K562 (cell line): ENCODE measurements around the gene OR6K3. TPM values are rescaled to one million over a fixed set of nuclear protein-coding genes. Genes with fewer than 3 reads are reported as not detected.
A peak's percentile ranks its signal among the peaks of the same experiment; 100 is the strongest.

Experiments used
- ARID1B ChIP-seq: fragments of 450-650 bp; IDR thresholded peaks from 2 replicates; pipeline ENCODE4 v1.6.1; 2016; ENCODE audit warnings: antibody characterized with exemption, mild to moderate bottlenecking, inconsistent platforms
- ATF6 ChIP-seq: sonication (generic); formaldehyde crosslinking; IDR thresholded peaks from 2 replicates; pipeline ENCODE4 v1.4.0; 2020; ENCODE audit warnings: mild to moderate bottlenecking, missing genetic modification reagents
- ATF7 ChIP-seq: fragments of 450-650 bp; IDR thresholded peaks from 2 replicates; pipeline ENCODE4 v1.7.1; 2014; ENCODE audit warnings: mild to moderate bottlenecking, moderate library complexity
- CEBPG ChIP-seq, 3 experiments: fragments of 200-800 bp in 1 of 3; sonication (Bioruptor generic) in 1 of 3; sonication (generic) in 1 of 3; formaldehyde crosslinking in 1 of 3; IDR thresholded peaks in 2 of 3; conservative IDR thresholded peaks in 1 of 3; 2 replicates each; pipeline versions ENCODE4 v1.6.1 to v1.8.0; 2016 to 2022; ENCODE audit warnings: missing compliant biosample characterization in 2 of 3, missing genetic modification characterization in 2 of 3, mild to moderate bottlenecking in 1 of 3, missing genetic modification reagents in 1 of 3
- CTBP1 ChIP-seq: fragments of 450-650 bp; IDR thresholded peaks from 2 replicates; pipeline ENCODE4 v1.6.1; 2016; ENCODE audit warnings: borderline replicate concordance
- DPF2 ChIP-seq: fragments of 450-650 bp; IDR thresholded peaks from 2 replicates; pipeline ENCODE4 v1.6.1; 2016
- EP300 ChIP-seq: IDR thresholded peaks from 2 replicates; pipeline ENCODE4 v1.6.1; 2012; ENCODE audit warnings: low read length, improper control_type of control experiment
- FOXJ2 ChIP-seq: fragments of 200-800 bp; sonication (Bioruptor generic); IDR thresholded peaks from 2 replicates; pipeline ENCODE4 v1.6.1; 2016; ENCODE audit warnings: missing genetic modification characterization, missing compliant biosample characterization
- HDAC2 ChIP-seq: fragments of 450-650 bp; IDR thresholded peaks from 2 replicates; pipeline ENCODE4 v1.6.1; 2016; ENCODE audit warnings: mild to moderate bottlenecking
- JUNB ChIP-seq: fragments of 450-650 bp; formaldehyde crosslinking; conservative IDR thresholded peaks from 2 replicates; pipeline ENCODE4 v1.4.0; 2020; ENCODE audit warnings: mild to moderate bottlenecking
- JUND ChIP-seq, 2 experiments: IDR thresholded peaks; 2 replicates in 1 of 2; 3 replicates in 1 of 2; pipeline ENCODE4 v1.6.1; 2011; ENCODE audit warnings: borderline replicate concordance in 2 of 2, low read depth in 2 of 2, low read length in 2 of 2, improper control_type of control experiment in 1 of 2, missing biosample characterization in 1 of 2, missing genetic modification characterization in 1 of 2, missing genetic modification reagents in 1 of 2
- LEF1 ChIP-seq: fragments of 450-650 bp; IDR thresholded peaks from 2 replicates; pipeline ENCODE4 v1.6.1; 2016; ENCODE audit warnings: mild to moderate bottlenecking
- RBM17 ChIP-seq: fragments of 200-400 bp; formaldehyde crosslinking; IDR thresholded peaks from 2 replicates; pipeline ENCODE4 v1.6.1; 2017; ENCODE audit warnings: low read depth, mild to moderate bottlenecking, low read length, borderline replicate concordance
- RCOR1 ChIP-seq, 2 experiments: IDR thresholded peaks; 2 replicates each; pipeline ENCODE4 v1.6.1; 2012; ENCODE audit warnings: low read depth in 2 of 2, low read length in 2 of 2, borderline replicate concordance in 1 of 2, improper control_type of control experiment in 1 of 2
- RREB1 ChIP-seq: fragments of 250-450 bp; sonication (Bioruptor Pico); IDR thresholded peaks from 2 replicates; pipeline ENCODE4 v1.4.0; 2020
- SMARCA4 ChIP-seq: fragments of 450-650 bp; IDR thresholded peaks from 2 replicates; pipeline ENCODE4 v1.6.1; 2016
- polyA plus RNA-seq, 8 experiments: library from polyadenylated mRNA; depleted of rRNA in 4 of 8; stranded (reverse) in 5 of 8; unstranded in 3 of 8; fragments of >200 nt; fragmentation: Nextera tagmentation in 2 of 8; fragmentation: Illumina TruSeq in 1 of 8; extraction: Ambion mirVana in 2 of 8; extraction: Trizol in 1 of 8; gene quantifications; 2 replicates each; pipeline versions ENCODE4 v1.2.1 to v1.2.3, GENCODE V29; 2011 to 2014; ENCODE audit warnings: inconsistent platforms in 1 of 8, missing spikeins in 1 of 8
- total RNA-seq, 7 experiments: library from RNA; depleted of rRNA in 6 of 7; stranded (reverse); fragments of >200 nt in 6 of 7; fragmentation: Illumina TruSeq in 2 of 7; extraction: Trizol in 2 of 7; gene quantifications; 2 replicates each; pipeline versions ENCODE4 v1.2.1 to v1.2.3, GENCODE V29; 2011 to 2021; ENCODE audit warnings: low replicate concordance in 1 of 7
- TF ChIP-seq, protein P1 (sequence below), 2 experiments: fragments of 450-650 bp; conservative IDR thresholded peaks; 2 replicates each; pipeline ENCODE4 v1.6.1; 2017; ENCODE audit warnings: mild to moderate bottlenecking in 2 of 2, moderate library complexity in 2 of 2

OR6K3 gene
- total and polyA plus RNA-seq, 9 of the 15 experiments (the other 6 are each of a cell fraction or from before 2014, with no cell fraction given) = not detected

DNA sequence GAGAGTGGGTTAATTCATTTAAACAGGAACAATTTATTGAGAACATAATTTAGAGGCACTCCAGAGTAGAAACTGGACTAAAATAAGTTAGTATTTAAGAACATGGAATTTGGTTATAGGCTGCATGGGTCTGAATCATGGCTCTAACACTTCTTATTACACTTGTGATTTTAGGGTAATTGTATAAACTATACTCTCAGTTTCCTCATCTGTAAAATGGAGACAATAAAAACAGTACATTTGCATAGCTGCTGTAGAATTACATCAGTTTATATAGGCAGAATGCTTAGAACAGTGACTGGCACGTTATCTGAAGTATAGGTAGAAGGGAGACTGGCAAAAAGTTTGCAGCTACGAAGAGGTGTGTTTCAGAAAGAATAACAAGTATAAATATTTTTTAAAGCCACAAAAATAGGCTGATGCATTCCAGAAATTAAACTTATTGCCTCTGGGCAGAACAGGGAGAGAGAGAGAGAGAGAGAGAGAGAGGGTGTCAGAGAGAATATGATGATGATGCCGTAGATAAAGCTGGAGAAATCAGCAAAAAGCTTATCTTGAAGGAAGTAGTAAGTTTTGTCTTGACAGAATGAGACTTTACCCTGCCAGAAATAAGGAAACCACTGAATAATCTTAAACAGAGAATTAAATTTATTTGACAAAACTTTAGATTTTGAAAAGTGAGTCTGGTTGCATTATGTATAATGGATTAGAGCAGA is 8.1 kb upstream of the OR6K3 start (continued):
- peak in 1 of 2 experiments; percentile 41; a peak in 1 of 4 replicates for TF ChIP-seq RCOR1 (IDR thresholded peaks at IDR 0.05; ENCODE audit: borderline replicate concordance in 1 of 2, low read depth in 2 of 2, low read length in 2 of 2)
- 0 out of 2 replicates have a peak, but pooled peaks have one; percentile 25 for TF ChIP-seq FOXJ2
- peak; percentile 76; the same call in 1 of the 2 replicates for TF ChIP-seq RREB1
- TF ChIP-seq HDAC2 = peak; percentile 36; the same call in 1 of the 2 replicates
- TF ChIP-seq ARID1B = peak; percentile 69
- peak; percentile 21; the same call in 1 of the 2 replicates for TF ChIP-seq ATF7
- no peak for TF ChIP-seq RBM17
- 0 out of 2 replicates have a peak, but pooled peaks have one; percentile 13 for TF ChIP-seq EP300
- TF ChIP-seq JUND (IDR thresholded peaks at IDR 0.05; ENCODE audit: borderline replicate concordance, low read depth, low read length) = peak; percentile 5; the same call in 1 of the 2 replicates
- TF ChIP-seq JUND (tag; IDR thresholded peaks at IDR 0.05; ENCODE audit: borderline replicate concordance, low read depth, low read length) = no peak
- TF ChIP-seq, protein P1, sequence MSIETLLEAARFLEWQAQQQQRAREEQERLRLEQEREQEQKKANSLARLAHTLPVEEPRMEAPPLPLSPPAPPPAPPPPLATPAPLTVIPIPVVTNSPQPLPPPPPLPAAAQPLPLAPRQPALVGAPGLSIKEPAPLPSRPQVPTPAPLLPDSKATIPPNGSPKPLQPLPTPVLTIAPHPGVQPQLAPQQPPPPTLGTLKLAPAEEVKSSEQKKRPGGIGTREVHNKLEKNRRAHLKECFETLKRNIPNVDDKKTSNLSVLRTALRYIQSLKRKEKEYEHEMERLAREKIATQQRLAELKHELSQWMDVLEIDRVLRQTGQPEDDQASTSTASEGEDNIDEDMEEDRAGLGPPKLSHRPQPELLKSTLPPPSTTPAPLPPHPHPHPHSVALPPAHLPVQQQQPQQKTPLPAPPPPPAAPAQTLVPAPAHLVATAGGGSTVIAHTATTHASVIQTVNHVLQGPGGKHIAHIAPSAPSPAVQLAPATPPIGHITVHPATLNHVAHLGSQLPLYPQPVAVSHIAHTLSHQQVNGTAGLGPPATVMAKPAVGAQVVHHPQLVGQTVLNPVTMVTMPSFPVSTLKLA (conservative IDR thresholded peaks at IDR 0.05) = 0 out of 4 replicates have a peak, but pooled peaks of 1 of the 2 experiments have one; percentile 6
- TF ChIP-seq LEF1 = peak; percentile 32; the same call in 1 of the 2 replicates
- no peak for TF ChIP-seq CEBPG (CRISPR knock-in tag; IDR thresholded peaks at IDR 0.05)
- TF ChIP-seq CEBPG (tag; conservative IDR thresholded peaks at IDR 0.05 in 1 of 2, IDR thresholded peaks at IDR 0.05 in 1 of 2) = peak in 1 of 2 experiments; percentile 39; a peak in 1 of 4 replicates
- TF ChIP-seq JUNB = no peak
- peak; percentile 77 for TF ChIP-seq DPF2
- TF ChIP-seq ATF6 (CRISPR knock-in tag) = no peak
- TF ChIP-seq CTBP1 = 0 out of 2 replicates have a peak, but pooled peaks have one; percentile 22
- peak; percentile 68 for TF ChIP-seq SMARCA4
